ENCODE data around the gene CDCA5.
A peak's percentile ranks its signal among the peaks of the same experiment; 100 is the strongest.

Gene CDCA5

GRCh38 chr11:65104628-65105027 is 20.8 kb upstream of the CDCA5 start:
- DNase-seq: no peak

- no peak for DNase-seq
Observed at GRCh38 chr11:65103476-65103875, 19.6 kb upstream of the CDCA5 start.

GRCh38 chr11:65102142-65103095 is 18.6 kb upstream of the CDCA5 start:
- no peak for DNase-seq

GRCh38 chr11:65100674-65101350 is 17.0 kb upstream of the CDCA5 start:
- no peak for DNase-seq

GRCh38 chr11:65096926-65097325 is 13.1 kb upstream of the CDCA5 start:
- no peak for DNase-seq

GRCh38 chr11:65095974-65096806 is 12.3 kb upstream of the CDCA5 start, which contains the start of gene VPS51:
Gene VPS51, plus strand, starts transcription at chr11:65096214. Its CDS starts 37 bp downstream, at chr11:65096251.
- peak; percentile 84 for DNase-seq

GRCh38 chr11:65095427-65095826 is 11.6 kb upstream of the CDCA5 start:
- DNase-seq: no peak

- no peak for DNase-seq
Observed at GRCh38 chr11:65090628-65091027, 6.8 kb upstream of the CDCA5 start.

- DNase-seq: no peak
Observed at GRCh38 chr11:65089621-65090020, 5.8 kb upstream of the CDCA5 start.

GRCh38 chr11:65087827-65088226 is 4.0 kb upstream of the CDCA5 start:
- no peak for DNase-seq

- DNase-seq: no peak
Observed at GRCh38 chr11:65087216-65087615, 3.4 kb upstream of the CDCA5 start.

GRCh38 chr11:65086809-65087208 is 3.0 kb upstream of the CDCA5 start:
- DNase-seq: no peak

- DNase-seq: no peak
Observed at GRCh38 chr11:65085446-65085845, 1.6 kb upstream of the CDCA5 start.

GRCh38 chr11:65084598-65085375 is 947 bp upstream of the CDCA5 start:
- DNase-seq: no peak

GRCh38 chr11:65083134-65083833 is 556 bp downstream of the CDCA5 start:
- no peak for DNase-seq

- no peak for DNase-seq
Observed at GRCh38 chr11:65078786-65079342, 5.0 kb downstream of the CDCA5 start.

GRCh38 chr11:65078151-65078550 is 5.7 kb downstream of the CDCA5 start:
- DNase-seq: peak; percentile 71

GRCh38 chr11:65077451-65077850 is 6.4 kb downstream of the CDCA5 start:
- no peak for DNase-seq

- DNase-seq: no peak
Observed at GRCh38 chr11:65072631-65072966, 11.2 kb downstream of the CDCA5 start.

GRCh38 chr11:65071907-65072630 is 11.8 kb downstream of the CDCA5 start:
- no peak for DNase-seq

GRCh38 chr11:65069217-65069616 is 14.6 kb downstream of the CDCA5 start:
- DNase-seq: no peak

Data from activated gamma-delta T cell treated with Interleukin-2 at 50 U/mL for 16 hours (primary cell).